GM12891 (cell line): Measurements from ENCODE around the gene TXNL1.

Experiments
- POLR2A ChIP-seq: IDR thresholded peaks from 2 replicates; pipeline ENCODE4 v1.6.1; 2011; ENCODE audit warnings: low read depth, low read length, control low read depth
- POLR2AphosphoS5 ChIP-seq: IDR thresholded peaks from 2 replicates; pipeline ENCODE4 v1.6.1; 2011; ENCODE audit warnings: low read depth, low read length, control low read depth
- TAF1 ChIP-seq: IDR thresholded peaks from 2 replicates; pipeline ENCODE4 v1.6.1; 2011; ENCODE audit warnings: low read depth, low read length, control low read depth

- TF ChIP-seq POLR2AphosphoS5, result no peak
- TF ChIP-seq POLR2A, result no peak
- no peak for TF ChIP-seq TAF1
These were observed 79.3 kb downstream of the TXNL1 start for GRCh38 chr18:56559044-56559443.
